HG03139 (cell line): ENCODE measurements around the gene CD300LD.

Experiments used
- ATAC-seq: cut with Tn5 transposase; IDR thresholded peaks from one replicate; pipeline ENCODE4 v1.9.1; 2021; ENCODE audit not compliant: unreplicated experiment

CD300LD gene

GRCh38 chr17:74607221-74607620 is 15.1 kb upstream of the CD300LD start:
- ATAC-seq = no peak

- no peak for ATAC-seq
These were observed 14.0 kb upstream of the CD300LD start for GRCh38 chr17:74606050-74606449.

GRCh38 chr17:74605361-74605760 is 13.3 kb upstream of the CD300LD start:
- ATAC-seq = no peak

GRCh38 chr17:74604761-74605160 is 12.7 kb upstream of the CD300LD start:
- no peak for ATAC-seq

- no peak for ATAC-seq
These were observed 12.1 kb upstream of the CD300LD start for GRCh38 chr17:74604200-74604599.

- ATAC-seq = no peak
These were observed 11.7 kb upstream of the CD300LD start for GRCh38 chr17:74603746-74604145.

- ATAC-seq = no peak
These were observed 11.1 kb upstream of the CD300LD start for GRCh38 chr17:74603037-74603635.

GRCh38 chr17:74601944-74602572 is 10.0 kb upstream of the CD300LD start:
- ATAC-seq = no peak

- no peak for ATAC-seq
These were observed 7.4 kb upstream of the CD300LD start for GRCh38 chr17:74599448-74599939.

- ATAC-seq = no peak
These were observed 6.9 kb upstream of the CD300LD start for GRCh38 chr17:74599023-74599399.

- ATAC-seq = no peak
These were observed 6.4 kb upstream of the CD300LD start for GRCh38 chr17:74598346-74599022.

GRCh38 chr17:74597069-74597790 is 5.1 kb upstream of the CD300LD start:
- no peak for ATAC-seq

- ATAC-seq = no peak
These were observed 3.1 kb upstream of the CD300LD start for GRCh38 chr17:74595037-74595750.

- no peak for ATAC-seq
These were observed 580 bp downstream of the CD300LD start for GRCh38 chr17:74591503-74591902.

GRCh38 chr17:74585711-74586110 is 6.4 kb downstream of the CD300LD start:
- no peak for ATAC-seq

- no peak for ATAC-seq
These were observed 7.6 kb downstream of the CD300LD start for GRCh38 chr17:74584292-74585060.

- no peak for ATAC-seq
These were observed 9.4 kb downstream of the CD300LD start for GRCh38 chr17:74582633-74583032.

- no peak for ATAC-seq
These were observed 12.2 kb downstream of the CD300LD start for GRCh38 chr17:74579900-74580299.

- ATAC-seq = no peak
These were observed 13.1 kb downstream of the CD300LD start for GRCh38 chr17:74578979-74579378.

GRCh38 chr17:74574489-74575142 is 17.5 kb downstream of the CD300LD start:
- ATAC-seq = no peak
